ENCODE measurements around the gene ZNF669.

DNA sequence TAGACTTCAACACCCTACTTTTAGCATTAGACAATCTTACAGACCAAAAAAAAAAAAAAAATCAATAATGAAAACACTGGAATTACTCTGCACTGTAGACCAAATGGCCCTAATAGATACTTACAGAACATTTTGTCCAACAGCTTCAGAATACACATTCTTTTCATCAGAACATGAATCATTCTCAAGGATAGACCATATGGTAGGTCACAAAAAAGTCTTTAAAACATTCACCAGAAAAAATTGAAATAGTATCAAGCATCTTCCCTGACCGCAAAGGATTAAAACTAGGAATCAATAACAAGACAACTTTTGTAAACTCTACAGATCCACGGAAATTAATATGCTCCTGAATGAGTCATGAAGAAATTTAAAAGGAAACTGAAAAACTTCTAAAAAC is 48.1 kb downstream of the ZNF669 start:
- TF ChIP-seq POLR2A (IDR thresholded peaks at IDR 0.05; ENCODE audit: low read depth, low read length) (no peak), POLR2AphosphoS5 (IDR thresholded peaks at IDR 0.05; ENCODE audit: low read depth, low read length) (no peak), TAF1 (IDR thresholded peaks at IDR 0.05; ENCODE audit: low read depth, low read length) (no peak), SPI1 (IDR thresholded peaks at IDR 0.05; ENCODE audit: low read depth, low read length) (no peak), POU2F2 (IDR thresholded peaks at IDR 0.05; ENCODE audit: low read depth, low read length) (no peak)
